ENCODE data around the gene RPLP2.

The RPLP2 gene

GRCh38 chr11:843818-844692, 34.3 kb downstream of the RPLP2 start:
- FAIRE-seq (peak; percentile 80), DNase-seq (ENCODE audit: insufficient read length) (no peak)
- TF ChIP-seq POLR2AphosphoS5 (IDR thresholded peaks at IDR 0.05; ENCODE audit: low read depth, low read length) (no peak), POLR2A (IDR thresholded peaks at IDR 0.05; ENCODE audit: low read depth, low read length) (no peak), TAF1 (IDR thresholded peaks at IDR 0.05; ENCODE audit: borderline replicate concordance, low read depth, low read length) (no peak)

- TF ChIP-seq POLR2AphosphoS5 (IDR thresholded peaks at IDR 0.05; ENCODE audit: low read depth, low read length) (no peak), POLR2A (IDR thresholded peaks at IDR 0.05; ENCODE audit: low read depth, low read length) (no peak), TAF1 (IDR thresholded peaks at IDR 0.05; ENCODE audit: borderline replicate concordance, low read depth, low read length) (no peak)
- FAIRE-seq = peak; percentile 21
- DNase-seq (ENCODE audit: insufficient read length) = no peak
Measured at GRCh38 chr11:844693-845644, 35.2 kb downstream of the RPLP2 start.

GRCh38 chr11:845872-846495, 36.2 kb downstream of the RPLP2 start:
- TF ChIP-seq POLR2AphosphoS5 (IDR thresholded peaks at IDR 0.05; ENCODE audit: low read depth, low read length) (no peak), TAF1 (IDR thresholded peaks at IDR 0.05; ENCODE audit: borderline replicate concordance, low read depth, low read length) (no peak), POLR2A (IDR thresholded peaks at IDR 0.05; ENCODE audit: low read depth, low read length) (no peak)
- DNase-seq (ENCODE audit: insufficient read length) = no peak
- no peak for FAIRE-seq

- no peak for TF ChIP-seq POLR2AphosphoS5 (IDR thresholded peaks at IDR 0.05; ENCODE audit: low read depth, low read length)
- DNase-seq (ENCODE audit: insufficient read length) = no peak
- FAIRE-seq = peak; percentile 14
Measured at GRCh38 chr11:846496-847098, 36.8 kb downstream of the RPLP2 start.

GRCh38 chr11:847876-848275, 38.1 kb downstream of the RPLP2 start:
- DNase-seq (ENCODE audit: insufficient read length) (no peak), FAIRE-seq (no peak)
- TF ChIP-seq TAF1 (IDR thresholded peaks at IDR 0.05; ENCODE audit: borderline replicate concordance, low read depth, low read length) (no peak), POLR2A (IDR thresholded peaks at IDR 0.05; ENCODE audit: low read depth, low read length) (no peak), POLR2AphosphoS5 (IDR thresholded peaks at IDR 0.05; ENCODE audit: low read depth, low read length) (no peak)

GRCh38 chr11:848380-848931, 38.7 kb downstream of the RPLP2 start:
- FAIRE-seq (peak; percentile 42), DNase-seq (ENCODE audit: insufficient read length) (peak; percentile 94)
- TF ChIP-seq POLR2A (IDR thresholded peaks at IDR 0.05; ENCODE audit: low read depth, low read length) (no peak), POLR2AphosphoS5 (IDR thresholded peaks at IDR 0.05; ENCODE audit: low read depth, low read length) (no peak), TAF1 (IDR thresholded peaks at IDR 0.05; ENCODE audit: borderline replicate concordance, low read depth, low read length) (no peak)

GRCh38 chr11:849104-849824, 39.5 kb downstream of the RPLP2 start:
- no peak for DNase-seq (ENCODE audit: insufficient read length)

GRCh38 chr11:849951-850774, 40.4 kb downstream of the RPLP2 start:
- DNase-seq (ENCODE audit: insufficient read length) (no peak), FAIRE-seq (no peak)
- no peak for TF ChIP-seq TAF1 (IDR thresholded peaks at IDR 0.05; ENCODE audit: borderline replicate concordance, low read depth, low read length)

More at GRCh38 chr11:849104-849824, 39.5 kb downstream of the RPLP2 start:
- no peak for FAIRE-seq
- TF ChIP-seq POLR2AphosphoS5 (IDR thresholded peaks at IDR 0.05; ENCODE audit: low read depth, low read length) (no peak), POLR2A (IDR thresholded peaks at IDR 0.05; ENCODE audit: low read depth, low read length) (no peak), TAF1 (IDR thresholded peaks at IDR 0.05; ENCODE audit: borderline replicate concordance, low read depth, low read length) (no peak)

GRCh38 chr11:850775-851763, 41.3 kb downstream of the RPLP2 start:
- DNase-seq (ENCODE audit: insufficient read length) = no peak
- FAIRE-seq = no peak
- no peak for TF ChIP-seq POLR2A (IDR thresholded peaks at IDR 0.05; ENCODE audit: low read depth, low read length)

Data from GM12892 (cell line).